NT2/D1 (cell line): Measurements from ENCODE around the gene SWSAP1.

Source experiments
- SUZ12 ChIP-seq: IDR thresholded peaks from 2 replicates; pipeline ENCODE4 v1.6.1; 2011; ENCODE audit not compliant: insufficient read length, insufficient read depth; ENCODE audit errors: extremely low read depth
- YY1 ChIP-seq: IDR thresholded peaks from 2 replicates; pipeline ENCODE4 v1.6.1; 2011; ENCODE audit not compliant: insufficient read length, insufficient read depth
- ZNF274 ChIP-seq: IDR thresholded peaks from 2 replicates; pipeline ENCODE4 v1.6.1; 2011; ENCODE audit warnings: mild to moderate bottlenecking, low read depth, low read length

GRCh38 chr19:11324748-11325389 lies 49.6 kb upstream of the SWSAP1 start:
- no peak for TF ChIP-seq YY1
- no peak for TF ChIP-seq ZNF274
- no peak for TF ChIP-seq SUZ12
